DMS 273 (cell line): ENCODE results near the gene MCOLN3.

Source experiments
- DNase-seq: peaks from one replicate; lab custom pipeline; 2025; ENCODE audit not compliant: unreplicated experiment; lab: John Stamatoyannopoulos, UW

MCOLN3 gene

GRCh38 chr1:85048296-85049064 is at the start of gene MCOLN3:
MCOLN3 (minus strand) TSS chr1:85048500; CDS start chr1:85045360, 3,140 bp downstream.
- DNase-seq, result peak; percentile 84

- no peak for DNase-seq
These were observed 45.3 kb upstream of the MCOLN3 start for GRCh38 chr1:85093644-85094043.

- no peak for DNase-seq
These were observed 43.5 kb upstream of the MCOLN3 start for GRCh38 chr1:85091671-85092280.

- no peak for DNase-seq
These were observed 41.9 kb upstream of the MCOLN3 start for GRCh38 chr1:85090225-85090624.

GRCh38 chr1:85089203-85089602 is 40.9 kb upstream of the MCOLN3 start:
- DNase-seq, result no peak

- no peak for DNase-seq
These were observed 40.1 kb upstream of the MCOLN3 start for GRCh38 chr1:85088408-85088784.

GRCh38 chr1:85087659-85088407 is 39.5 kb upstream of the MCOLN3 start:
- no peak for DNase-seq

- no peak for DNase-seq
These were observed 37.1 kb upstream of the MCOLN3 start for GRCh38 chr1:85085417-85085816.

- DNase-seq, result peak; percentile 31
These were observed 30.6 kb upstream of the MCOLN3 start for GRCh38 chr1:85078903-85079302.

GRCh38 chr1:85074365-85074964 is 26.2 kb upstream of the MCOLN3 start:
- DNase-seq, result no peak

- no peak for DNase-seq
These were observed 22.7 kb upstream of the MCOLN3 start for GRCh38 chr1:85070972-85071492.

- DNase-seq, result no peak
These were observed 20.5 kb upstream of the MCOLN3 start for GRCh38 chr1:85068846-85069245.

- DNase-seq, result no peak
These were observed 17.2 kb upstream of the MCOLN3 start for GRCh38 chr1:85065550-85065949.

- no peak for DNase-seq
These were observed 14.2 kb upstream of the MCOLN3 start for GRCh38 chr1:85062425-85063026.

GRCh38 chr1:85061711-85062424 is 13.6 kb upstream of the MCOLN3 start:
- DNase-seq, result peak; percentile 99

- no peak for DNase-seq
These were observed 11.7 kb upstream of the MCOLN3 start for GRCh38 chr1:85060038-85060437.

GRCh38 chr1:85059563-85059962 is 11.3 kb upstream of the MCOLN3 start:
- DNase-seq, result no peak

GRCh38 chr1:85058786-85059185 is 10.5 kb upstream of the MCOLN3 start:
- DNase-seq, result no peak

- DNase-seq, result no peak
These were observed 10.0 kb upstream of the MCOLN3 start for GRCh38 chr1:85058311-85058710.

GRCh38 chr1:85054664-85055063 is 6.4 kb upstream of the MCOLN3 start:
- no peak for DNase-seq
